Measurements from ENCODE around the gene HDAC7.
"Not testable (repeated sequence)": the region's sequence is repeated elsewhere in the genome, so short reads cannot be mapped to it uniquely, and the experiment has no call there.

DNA sequence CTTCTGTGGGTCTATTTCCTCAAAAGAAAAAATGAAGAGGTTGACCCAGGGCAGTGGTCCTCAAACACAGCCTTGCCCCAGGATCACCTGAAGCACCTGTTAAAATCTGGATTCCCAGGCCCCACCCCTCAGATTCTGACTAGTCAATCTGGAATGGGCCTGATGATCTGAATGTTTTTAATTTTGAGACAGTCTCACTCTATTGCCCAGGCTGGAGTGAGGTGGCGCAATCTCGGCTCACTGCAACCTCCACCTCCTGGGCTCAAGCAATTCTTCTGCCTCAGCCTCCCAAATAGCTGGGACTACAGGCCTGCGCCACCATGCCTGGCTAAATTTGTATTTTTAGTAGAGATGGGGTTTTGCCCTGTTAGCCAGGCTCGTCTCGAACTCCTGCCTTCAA, 4.3 kb downstream of the HDAC7 start:
- TF ChIP-seq RAD21 (IDR thresholded peaks at IDR 0.05); NR2F2 (IDR thresholded peaks at IDR 0.05); EGR1 (IDR thresholded peaks at IDR 0.05; ENCODE audit: low read depth in 2 of 2); RXRA (IDR thresholded peaks at IDR 0.05); YY1 (IDR thresholded peaks at IDR 0.05); TAF1 (conservative IDR thresholded peaks at IDR 0.05); JUND (IDR thresholded peaks at IDR 0.05): not testable (repeated sequence)
- TF ChIP-seq, protein P1, sequence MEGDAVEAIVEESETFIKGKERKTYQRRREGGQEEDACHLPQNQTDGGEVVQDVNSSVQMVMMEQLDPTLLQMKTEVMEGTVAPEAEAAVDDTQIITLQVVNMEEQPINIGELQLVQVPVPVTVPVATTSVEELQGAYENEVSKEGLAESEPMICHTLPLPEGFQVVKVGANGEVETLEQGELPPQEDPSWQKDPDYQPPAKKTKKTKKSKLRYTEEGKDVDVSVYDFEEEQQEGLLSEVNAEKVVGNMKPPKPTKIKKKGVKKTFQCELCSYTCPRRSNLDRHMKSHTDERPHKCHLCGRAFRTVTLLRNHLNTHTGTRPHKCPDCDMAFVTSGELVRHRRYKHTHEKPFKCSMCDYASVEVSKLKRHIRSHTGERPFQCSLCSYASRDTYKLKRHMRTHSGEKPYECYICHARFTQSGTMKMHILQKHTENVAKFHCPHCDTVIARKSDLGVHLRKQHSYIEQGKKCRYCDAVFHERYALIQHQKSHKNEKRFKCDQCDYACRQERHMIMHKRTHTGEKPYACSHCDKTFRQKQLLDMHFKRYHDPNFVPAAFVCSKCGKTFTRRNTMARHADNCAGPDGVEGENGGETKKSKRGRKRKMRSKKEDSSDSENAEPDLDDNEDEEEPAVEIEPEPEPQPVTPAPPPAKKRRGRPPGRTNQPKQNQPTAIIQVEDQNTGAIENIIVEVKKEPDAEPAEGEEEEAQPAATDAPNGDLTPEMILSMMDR (IDR thresholded peaks at IDR 0.05; ENCODE audit: low read depth, low read length, missing input control) = not testable (repeated sequence)
- TF ChIP-seq, protein P2, sequence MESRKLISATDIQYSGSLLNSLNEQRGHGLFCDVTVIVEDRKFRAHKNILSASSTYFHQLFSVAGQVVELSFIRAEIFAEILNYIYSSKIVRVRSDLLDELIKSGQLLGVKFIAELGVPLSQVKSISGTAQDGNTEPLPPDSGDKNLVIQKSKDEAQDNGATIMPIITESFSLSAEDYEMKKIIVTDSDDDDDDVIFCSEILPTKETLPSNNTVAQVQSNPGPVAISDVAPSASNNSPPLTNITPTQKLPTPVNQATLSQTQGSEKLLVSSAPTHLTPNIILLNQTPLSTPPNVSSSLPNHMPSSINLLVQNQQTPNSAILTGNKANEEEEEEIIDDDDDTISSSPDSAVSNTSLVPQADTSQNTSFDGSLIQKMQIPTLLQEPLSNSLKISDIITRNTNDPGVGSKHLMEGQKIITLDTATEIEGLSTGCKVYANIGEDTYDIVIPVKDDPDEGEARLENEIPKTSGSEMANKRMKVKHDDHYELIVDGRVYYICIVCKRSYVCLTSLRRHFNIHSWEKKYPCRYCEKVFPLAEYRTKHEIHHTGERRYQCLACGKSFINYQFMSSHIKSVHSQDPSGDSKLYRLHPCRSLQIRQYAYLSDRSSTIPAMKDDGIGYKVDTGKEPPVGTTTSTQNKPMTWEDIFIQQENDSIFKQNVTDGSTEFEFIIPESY (IDR thresholded peaks at IDR 0.05) = not testable (repeated sequence)
- TF ChIP-seq, protein P3, sequence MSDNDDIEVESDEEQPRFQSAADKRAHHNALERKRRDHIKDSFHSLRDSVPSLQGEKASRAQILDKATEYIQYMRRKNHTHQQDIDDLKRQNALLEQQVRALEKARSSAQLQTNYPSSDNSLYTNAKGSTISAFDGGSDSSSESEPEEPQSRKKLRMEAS (IDR thresholded peaks at IDR 0.05) = not testable (repeated sequence)
- TF ChIP-seq, protein P4, sequence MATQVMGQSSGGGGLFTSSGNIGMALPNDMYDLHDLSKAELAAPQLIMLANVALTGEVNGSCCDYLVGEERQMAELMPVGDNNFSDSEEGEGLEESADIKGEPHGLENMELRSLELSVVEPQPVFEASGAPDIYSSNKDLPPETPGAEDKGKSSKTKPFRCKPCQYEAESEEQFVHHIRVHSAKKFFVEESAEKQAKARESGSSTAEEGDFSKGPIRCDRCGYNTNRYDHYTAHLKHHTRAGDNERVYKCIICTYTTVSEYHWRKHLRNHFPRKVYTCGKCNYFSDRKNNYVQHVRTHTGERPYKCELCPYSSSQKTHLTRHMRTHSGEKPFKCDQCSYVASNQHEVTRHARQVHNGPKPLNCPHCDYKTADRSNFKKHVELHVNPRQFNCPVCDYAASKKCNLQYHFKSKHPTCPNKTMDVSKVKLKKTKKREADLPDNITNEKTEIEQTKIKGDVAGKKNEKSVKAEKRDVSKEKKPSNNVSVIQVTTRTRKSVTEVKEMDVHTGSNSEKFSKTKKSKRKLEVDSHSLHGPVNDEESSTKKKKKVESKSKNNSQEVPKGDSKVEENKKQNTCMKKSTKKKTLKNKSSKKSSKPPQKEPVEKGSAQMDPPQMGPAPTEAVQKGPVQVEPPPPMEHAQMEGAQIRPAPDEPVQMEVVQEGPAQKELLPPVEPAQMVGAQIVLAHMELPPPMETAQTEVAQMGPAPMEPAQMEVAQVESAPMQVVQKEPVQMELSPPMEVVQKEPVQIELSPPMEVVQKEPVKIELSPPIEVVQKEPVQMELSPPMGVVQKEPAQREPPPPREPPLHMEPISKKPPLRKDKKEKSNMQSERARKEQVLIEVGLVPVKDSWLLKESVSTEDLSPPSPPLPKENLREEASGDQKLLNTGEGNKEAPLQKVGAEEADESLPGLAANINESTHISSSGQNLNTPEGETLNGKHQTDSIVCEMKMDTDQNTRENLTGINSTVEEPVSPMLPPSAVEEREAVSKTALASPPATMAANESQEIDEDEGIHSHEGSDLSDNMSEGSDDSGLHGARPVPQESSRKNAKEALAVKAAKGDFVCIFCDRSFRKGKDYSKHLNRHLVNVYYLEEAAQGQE (IDR thresholded peaks at IDR 0.05) = not testable (repeated sequence)
- TF ChIP-seq, protein P5, sequence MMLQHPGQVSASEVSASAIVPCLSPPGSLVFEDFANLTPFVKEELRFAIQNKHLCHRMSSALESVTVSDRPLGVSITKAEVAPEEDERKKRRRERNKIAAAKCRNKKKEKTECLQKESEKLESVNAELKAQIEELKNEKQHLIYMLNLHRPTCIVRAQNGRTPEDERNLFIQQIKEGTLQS (IDR thresholded peaks at IDR 0.05) = not testable (repeated sequence)

All from liver (tissue), 3 donors.